Caco-2 (cell line): ENCODE results near the gene MAGI1. TPM values are rescaled to one million over a fixed set of nuclear protein-coding genes. Genes with fewer than 3 reads are reported as not detected.

Experiments
- BruUV-seq: library from RNA; stranded (reverse); fragments of 400-500 nt; replicated peaks from 2 replicates; lab custom pipeline; 2021; lab: Mats Ljungman, UMichigan
- CTCF ChIA-PET: fragments of 300-600 bp; sonication (Branson Sonifier 250); formaldehyde crosslinking; loops from one replicate; lab custom pipeline; 2022; ENCODE audit warnings: antibody characterized with exemption; lab: Charles Lee
- POLR2A ChIA-PET: fragments of 300-600 bp; sonication (Branson Sonifier 250); formaldehyde crosslinking; loops from one replicate; lab custom pipeline; 2022; ENCODE audit warnings: antibody characterized with exemption; lab: Charles Lee
- DNase-seq, 2 experiments: peaks; one replicate each; pipeline versions ENCODE4 v3.0.0 to v3.0.0-alpha.2; 2020 to 2022
- H3K27me3 ChIP-seq: replicated peaks from 2 replicates; pipeline ENCODE4 v1.6.0; 2011; ENCODE audit warnings: low read length; ENCODE audit not compliant: control insufficient read depth, insufficient read depth
- H3K36me3 ChIP-seq: 2 replicates; pipeline ENCODE4 v1.5.1; 2011; ENCODE audit warnings: low read length; ENCODE audit not compliant: control insufficient read depth, insufficient read depth
- H3K4me1 ChIP-seq: fragments of 250-450 bp; sonication (Bioruptor Pico); 2 replicates; pipeline ENCODE4 v1.5.1; 2020; ENCODE audit warnings: mild to moderate bottlenecking
- H3K4me3 ChIP-seq: 2 replicates; pipeline ENCODE4 v1.5.1; 2011; ENCODE audit warnings: low read depth, mild to moderate bottlenecking, control low read depth, low read length
- H3K9me3 ChIP-seq: fragments of 250-450 bp; sonication (Bioruptor Pico); 2 replicates; pipeline ENCODE4 v1.5.1; 2020; ENCODE audit warnings: mild to moderate bottlenecking, moderate library complexity
- H3K27ac Mint-ChIP-seq: one replicate; pipeline ENCODE4 v1.8.0; 2022; ENCODE audit warnings: mixed read lengths; ENCODE audit not compliant: unreplicated experiment
- H3K27me3 Mint-ChIP-seq: one replicate; pipeline ENCODE4 v1.8.0; 2022; ENCODE audit warnings: mixed read lengths; ENCODE audit not compliant: insufficient read depth, unreplicated experiment
- H3K36me3 Mint-ChIP-seq: one replicate; pipeline ENCODE4 v1.8.0; 2022; ENCODE audit warnings: mild to moderate bottlenecking, mixed read lengths; ENCODE audit not compliant: insufficient read depth, unreplicated experiment
- H3K4me1 Mint-ChIP-seq: one replicate; pipeline ENCODE4 v1.8.0; 2022; ENCODE audit warnings: low read depth, mixed read lengths; ENCODE audit not compliant: unreplicated experiment
- H3K4me3 Mint-ChIP-seq: one replicate; pipeline ENCODE4 v1.8.0; 2022; ENCODE audit warnings: mild to moderate bottlenecking, moderate library complexity, mixed read lengths; ENCODE audit not compliant: unreplicated experiment
- H3K9me3 Mint-ChIP-seq: one replicate; pipeline ENCODE4 v1.8.0; 2022; ENCODE audit warnings: mixed read lengths; ENCODE audit not compliant: unreplicated experiment
- intact Hi-C: fragments of 100-400 bp; cut with micrococcal nuclease; formaldehyde crosslinking; loops from one replicate; pipeline ENCODE4 v1.10.0; 2022; ENCODE audit not compliant: unreplicated experiment
- total RNA-seq: library from RNA; stranded (reverse); gene quantifications from 2 replicates; pipeline ENCODE4 v1.2.3, GENCODE V29; 2022
- TF ChIP-seq, protein P1 (sequence below), 2 experiments: fragments of 200-600 bp in 1 of 2; IDR thresholded peaks; 1 replicate in 1 of 2; 2 replicates in 1 of 2; pipeline versions ENCODE4 v1.5.1 to v1.8.0; 2011 to 2022; ENCODE audit warnings: antibody characterized with exemption in 1 of 2, control low read depth in 1 of 2, inconsistent platforms in 1 of 2, low read depth in 1 of 2, low read length in 1 of 2, mild to moderate bottlenecking in 1 of 2, moderate library complexity in 1 of 2; ENCODE audit not compliant: insufficient read depth in 1 of 2, severe bottlenecking in 1 of 2, unreplicated experiment in 1 of 2

MAGI1 gene
- total RNA-seq, 1 experiment from 2014 or later, result 64.9 TPM

DNA sequence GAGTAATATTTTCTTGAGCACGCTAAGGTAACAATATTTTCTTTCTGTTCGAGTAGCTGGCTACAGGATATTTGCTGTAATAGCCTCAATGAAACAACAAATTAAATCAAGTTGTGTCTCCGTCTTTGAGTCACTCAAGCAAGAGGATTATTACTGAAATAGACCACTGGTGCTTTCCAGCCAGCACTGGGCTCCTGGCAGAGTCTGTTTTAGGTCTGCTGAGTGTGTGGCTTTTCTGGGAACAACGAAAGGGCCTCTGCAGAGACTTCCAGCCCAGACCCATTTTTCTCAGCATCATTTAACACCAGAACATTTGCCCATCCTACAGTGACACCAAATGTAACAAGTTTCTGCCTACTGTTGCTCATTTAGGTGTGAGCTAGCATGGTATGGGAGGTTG, 652.9 kb downstream of the MAGI1 start:
- intact Hi-C loops, result no loop called here
- Mint-ChIP-seq H3K27me3 (no peaks in the 10 kb centered on the region), H3K36me3 (peaks cover 44% of the 10 kb centered on the region), H3K27ac (no peak overlapping the region), H3K4me3 (no peak overlapping the region), H3K9me3 (no peaks in the 10 kb centered on the region), H3K4me1 (no peaks in the 10 kb centered on the region)
- POLR2A ChIA-PET, result no interaction called here
- Histone ChIP-seq H3K4me3 (no peak overlapping the region), H3K36me3 (peaks cover 1% of the 10 kb centered on the region; the same call in 1 of the 2 replicates), H3K4me1 (no peaks in the 10 kb centered on the region), H3K27me3 (no peaks in the 10 kb centered on the region), H3K9me3 (no peaks in the 10 kb centered on the region)
- DNase-seq, result no peak
- TF ChIP-seq, protein P1, sequence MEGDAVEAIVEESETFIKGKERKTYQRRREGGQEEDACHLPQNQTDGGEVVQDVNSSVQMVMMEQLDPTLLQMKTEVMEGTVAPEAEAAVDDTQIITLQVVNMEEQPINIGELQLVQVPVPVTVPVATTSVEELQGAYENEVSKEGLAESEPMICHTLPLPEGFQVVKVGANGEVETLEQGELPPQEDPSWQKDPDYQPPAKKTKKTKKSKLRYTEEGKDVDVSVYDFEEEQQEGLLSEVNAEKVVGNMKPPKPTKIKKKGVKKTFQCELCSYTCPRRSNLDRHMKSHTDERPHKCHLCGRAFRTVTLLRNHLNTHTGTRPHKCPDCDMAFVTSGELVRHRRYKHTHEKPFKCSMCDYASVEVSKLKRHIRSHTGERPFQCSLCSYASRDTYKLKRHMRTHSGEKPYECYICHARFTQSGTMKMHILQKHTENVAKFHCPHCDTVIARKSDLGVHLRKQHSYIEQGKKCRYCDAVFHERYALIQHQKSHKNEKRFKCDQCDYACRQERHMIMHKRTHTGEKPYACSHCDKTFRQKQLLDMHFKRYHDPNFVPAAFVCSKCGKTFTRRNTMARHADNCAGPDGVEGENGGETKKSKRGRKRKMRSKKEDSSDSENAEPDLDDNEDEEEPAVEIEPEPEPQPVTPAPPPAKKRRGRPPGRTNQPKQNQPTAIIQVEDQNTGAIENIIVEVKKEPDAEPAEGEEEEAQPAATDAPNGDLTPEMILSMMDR (IDR thresholded peaks at IDR 0.05; ENCODE audit: insufficient read depth in 1 of 2, low read depth in 1 of 2, low read length in 1 of 2, severe bottlenecking in 1 of 2, unreplicated experiment in 1 of 2), result no peak
- BruUV-seq, result no TSS peak
- CTCF ChIA-PET, result no interaction called here

GRCh38 chr3:65381496-65382010, 657.2 kb downstream of the MAGI1 start:
- no peaks in the 10 kb centered on the region for H3K27me3 ChIP-seq
- Mint-ChIP-seq H3K27ac (no peak overlapping the region), H3K4me1 (no peaks in the 10 kb centered on the region), H3K36me3 (peaks cover 41% of the 10 kb centered on the region), H3K27me3 (no peaks in the 10 kb centered on the region), H3K9me3 (no peaks in the 10 kb centered on the region), H3K4me3 (no peak overlapping the region)
- BruUV-seq, result no TSS peak
- POLR2A ChIA-PET, result no interaction called here
- intact Hi-C loops, result no loop called here
- CTCF ChIA-PET, result no interaction called here
- H3K4me3 ChIP-seq, result no peak overlapping the region
- no peak for DNase-seq
- H3K9me3 ChIP-seq, result no peaks in the 10 kb centered on the region
- TF ChIP-seq, protein P1 (IDR thresholded peaks at IDR 0.05; ENCODE audit: insufficient read depth in 1 of 2, low read depth in 1 of 2, low read length in 1 of 2, severe bottlenecking in 1 of 2, unreplicated experiment in 1 of 2), result no peak
- no peaks in the 10 kb centered on the region for H3K4me1 ChIP-seq
- peaks cover 1% of the 10 kb centered on the region; the same call in 1 of the 2 replicates for H3K36me3 ChIP-seq

DNA sequence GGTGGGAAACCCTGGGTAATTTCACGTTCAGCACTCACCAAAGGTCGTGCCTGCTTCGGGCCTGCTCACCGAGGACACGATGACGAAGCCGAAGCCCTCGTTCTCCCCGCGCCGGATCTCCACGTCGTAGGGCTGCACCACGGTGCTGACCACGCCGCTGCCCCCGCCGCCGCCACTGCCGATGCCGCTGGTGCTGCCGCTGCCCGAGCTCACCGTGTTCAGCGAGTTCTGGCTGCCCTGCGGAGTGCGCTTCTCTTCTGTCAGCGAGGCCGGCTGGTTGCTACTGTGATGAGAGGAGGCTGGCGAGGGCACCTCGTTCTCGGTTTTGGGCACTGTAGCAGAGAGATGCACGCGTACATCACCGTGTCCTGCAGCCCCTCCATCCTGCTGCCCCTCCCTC, 659.5 kb downstream of the MAGI1 start:
- Mint-ChIP-seq H3K36me3 (peaks cover 49% of the 10 kb centered on the region), H3K4me3 (no peak overlapping the region), H3K27me3 (no peaks in the 10 kb centered on the region), H3K27ac (no peak overlapping the region), H3K9me3 (no peaks in the 10 kb centered on the region), H3K4me1 (no peaks in the 10 kb centered on the region)
- Histone ChIP-seq H3K36me3 (peaks cover 1% of the 10 kb centered on the region; the same call in 1 of the 2 replicates), H3K9me3 (no peaks in the 10 kb centered on the region), H3K27me3 (no peaks in the 10 kb centered on the region), H3K4me3 (no peak overlapping the region), H3K4me1 (no peaks in the 10 kb centered on the region)
- no peak for DNase-seq
- POLR2A ChIA-PET, result no interaction called here
- CTCF ChIA-PET, result no interaction called here
- intact Hi-C loops, result no loop called here
- no TSS peak for BruUV-seq
- TF ChIP-seq, protein P1 (IDR thresholded peaks at IDR 0.05; ENCODE audit: insufficient read depth in 1 of 2, low read depth in 1 of 2, low read length in 1 of 2, severe bottlenecking in 1 of 2, unreplicated experiment in 1 of 2), result no peak
